Hematopoietic multipotent progenitor cell treated with erythropoietin and hydrocortisone succinate and interleukin-3 and kit ligand, for 15 days (in vitro differentiated cells): Measurements from ENCODE around the gene RFXAP.
A peak's percentile ranks its signal among the peaks of the same experiment; 100 is the strongest.

ENCODE experiments used
- DNase-seq: peaks from one replicate; pipeline ENCODE4 v3.0.0-alpha.2; 2015; ENCODE audit warnings: low spot score

Gene RFXAP

GRCh38 chr13:36817996-36818803 lies 822 bp upstream of the RFXAP start:
- no peak for DNase-seq

GRCh38 chr13:36819739-36820090 lies 693 bp downstream of the RFXAP start:
- DNase-seq = peak; percentile 37

DNA sequence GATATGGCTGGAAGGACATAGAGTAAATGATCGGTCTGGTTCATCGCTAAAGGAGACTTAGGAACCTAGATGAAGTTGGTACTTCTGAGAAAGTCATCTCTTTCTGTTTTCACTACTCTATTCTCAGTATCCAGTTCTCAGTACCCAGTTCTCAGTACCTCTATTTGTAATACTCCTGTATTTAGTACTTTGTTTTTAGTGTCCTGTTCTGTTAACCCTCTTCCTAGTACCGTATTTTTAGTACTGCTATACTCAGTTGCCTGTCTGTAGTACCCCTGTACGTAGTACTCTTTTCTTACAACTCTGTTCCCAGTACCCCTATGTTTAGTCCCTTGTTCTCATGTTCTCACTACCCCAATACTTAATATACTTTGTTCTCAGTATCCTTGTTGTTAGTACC lies 1.2 kb downstream of the RFXAP start:
- no peak for DNase-seq

DNA sequence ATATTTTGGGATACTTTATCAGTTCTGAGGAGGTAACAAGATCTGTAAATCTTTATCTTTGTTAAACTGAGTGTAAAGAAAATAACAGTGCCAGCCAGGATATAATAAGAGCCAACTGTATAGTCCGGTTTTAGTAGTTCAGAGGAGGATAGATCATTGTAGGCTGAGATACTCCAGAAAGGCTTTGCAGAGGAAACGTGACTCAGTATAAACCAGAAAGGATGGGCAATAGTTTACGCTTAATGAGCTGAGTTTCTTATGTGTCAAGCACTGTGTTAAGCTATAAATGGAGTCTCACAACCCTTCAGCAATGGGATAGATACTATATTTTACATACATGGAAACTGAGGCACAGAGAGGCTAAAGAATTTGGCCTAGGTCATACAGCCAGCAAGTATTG lies 3.8 kb downstream of the RFXAP start:
- DNase-seq = no peak

DNA sequence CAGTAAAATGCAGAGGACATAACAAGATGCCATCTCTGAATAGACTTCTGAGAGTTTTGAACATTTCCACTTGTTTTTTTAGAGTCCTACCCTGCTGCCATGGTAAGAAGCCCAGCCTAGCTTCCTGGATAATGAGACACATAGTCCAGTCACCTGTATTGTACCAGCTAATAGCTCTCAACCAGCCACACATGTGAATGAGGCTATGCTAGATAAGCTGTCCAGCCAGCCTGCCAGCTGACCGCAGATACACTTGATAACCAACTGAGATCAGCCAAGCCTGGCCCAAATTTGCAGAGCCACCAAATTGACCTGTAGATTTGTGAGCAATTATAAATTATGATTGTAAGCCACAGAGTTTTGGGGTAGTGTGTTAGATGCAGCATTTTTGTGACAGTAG lies 10.7 kb downstream of the RFXAP start:
- no peak for DNase-seq

DNA sequence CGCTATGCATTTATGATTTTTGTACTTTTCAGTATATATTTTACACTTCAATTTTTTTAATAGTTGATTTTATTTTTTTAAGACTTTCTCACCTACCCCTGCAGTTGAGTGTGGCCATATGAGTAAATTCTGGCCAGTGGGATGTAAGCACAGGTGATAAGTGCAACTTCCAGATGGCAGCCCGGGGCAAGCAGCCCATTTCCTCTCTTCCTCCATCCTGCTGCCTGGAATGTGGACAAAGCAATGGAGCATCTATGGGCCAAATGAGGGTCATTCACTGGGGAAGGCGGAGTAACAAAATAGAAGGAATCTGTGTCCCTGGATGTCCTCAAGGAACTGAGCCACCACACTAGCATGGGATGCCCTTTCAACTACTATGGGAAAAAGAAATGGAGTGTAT lies 12.3 kb downstream of the RFXAP start:
- DNase-seq = no peak

- no peak for DNase-seq
Measured at GRCh38 chr13:36834299-36834698, 15.3 kb downstream of the RFXAP start.

GRCh38 chr13:36837354-36838092 lies 18.5 kb downstream of the RFXAP start:
- DNase-seq = no peak

DNA sequence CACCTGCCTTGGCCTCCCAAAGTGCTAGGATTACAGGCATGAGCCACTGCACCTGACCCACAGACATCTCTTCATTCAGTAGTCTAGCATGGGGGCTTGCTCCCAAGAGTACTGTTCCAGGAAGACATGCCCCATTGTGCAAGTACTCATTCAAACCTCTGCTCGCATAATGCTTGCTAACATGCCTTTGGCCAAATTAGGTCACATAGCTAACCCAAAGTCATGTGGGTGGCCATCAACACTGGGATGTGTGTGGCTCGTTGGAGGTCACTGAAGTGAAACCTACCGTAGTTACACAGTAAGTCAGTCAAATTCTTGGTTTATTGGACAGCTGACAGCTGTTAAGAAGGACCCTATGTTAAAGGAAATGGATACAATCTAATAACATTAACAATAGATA lies 20.3 kb downstream of the RFXAP start:
- no peak for DNase-seq

GRCh38 chr13:36839981-36840380 lies 21.0 kb downstream of the RFXAP start:
- no peak for DNase-seq

- DNase-seq = no peak
Measured at GRCh38 chr13:36840718-36841250, 21.8 kb downstream of the RFXAP start.

GRCh38 chr13:36841391-36841790 lies 22.4 kb downstream of the RFXAP start:
- no peak for DNase-seq

DNA sequence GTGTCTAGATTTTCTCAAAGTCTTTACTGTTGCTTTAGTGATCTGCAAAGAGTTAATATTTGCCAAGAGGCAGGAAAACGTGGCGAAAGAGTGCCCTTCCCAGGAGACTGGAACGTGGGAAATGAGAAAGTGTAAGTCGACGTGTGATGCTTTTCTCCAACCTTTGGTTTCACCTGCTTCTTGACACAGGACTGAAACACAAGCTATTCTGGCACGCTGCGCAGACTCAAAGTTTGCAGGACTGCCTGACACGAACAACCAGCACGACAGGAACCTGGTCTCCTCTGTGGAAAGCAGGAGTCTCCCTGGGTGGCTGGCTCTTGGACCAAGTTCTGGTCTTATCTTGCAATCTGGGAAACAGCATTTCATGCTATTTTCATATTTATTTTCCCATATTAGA lies 28.6 kb downstream of the RFXAP start:
- no peak for DNase-seq

DNA sequence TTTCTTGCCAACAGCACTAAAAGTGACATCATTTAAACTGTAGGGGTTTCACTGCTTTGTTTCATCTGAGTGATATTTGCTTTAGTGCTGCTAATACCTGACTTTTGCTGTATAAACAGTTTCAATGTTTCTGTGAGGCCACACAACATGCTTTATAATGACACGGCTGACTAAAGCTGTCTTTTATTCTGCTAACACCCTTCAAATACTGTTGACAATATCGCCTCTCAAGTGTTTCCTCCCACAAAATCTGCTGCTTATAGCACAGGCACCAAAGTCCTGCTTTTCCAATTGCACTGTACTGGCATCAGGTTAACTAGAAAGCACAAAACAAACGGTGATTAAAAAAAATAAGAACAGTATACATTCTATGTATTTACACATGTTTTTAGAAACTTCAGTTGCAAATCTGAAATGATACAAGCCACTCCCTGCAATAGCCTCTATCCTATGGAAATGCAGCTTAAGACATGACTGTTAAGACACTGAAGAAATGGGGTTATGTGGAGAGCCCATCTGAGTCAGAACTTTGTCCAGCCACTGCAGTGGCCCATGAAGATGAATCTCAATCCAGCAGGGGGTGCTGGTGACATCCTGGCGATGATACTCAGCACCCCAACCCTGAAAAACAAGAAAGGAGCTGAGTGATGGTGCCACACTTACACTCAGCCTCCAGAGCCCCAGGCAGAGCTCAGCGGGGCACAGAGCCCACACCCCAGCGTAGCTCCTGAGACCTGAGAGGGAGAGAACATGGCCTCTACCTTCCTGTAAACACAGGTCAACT lies 29.4 kb downstream of the RFXAP start:
- peak; percentile 20 for DNase-seq

DNA sequence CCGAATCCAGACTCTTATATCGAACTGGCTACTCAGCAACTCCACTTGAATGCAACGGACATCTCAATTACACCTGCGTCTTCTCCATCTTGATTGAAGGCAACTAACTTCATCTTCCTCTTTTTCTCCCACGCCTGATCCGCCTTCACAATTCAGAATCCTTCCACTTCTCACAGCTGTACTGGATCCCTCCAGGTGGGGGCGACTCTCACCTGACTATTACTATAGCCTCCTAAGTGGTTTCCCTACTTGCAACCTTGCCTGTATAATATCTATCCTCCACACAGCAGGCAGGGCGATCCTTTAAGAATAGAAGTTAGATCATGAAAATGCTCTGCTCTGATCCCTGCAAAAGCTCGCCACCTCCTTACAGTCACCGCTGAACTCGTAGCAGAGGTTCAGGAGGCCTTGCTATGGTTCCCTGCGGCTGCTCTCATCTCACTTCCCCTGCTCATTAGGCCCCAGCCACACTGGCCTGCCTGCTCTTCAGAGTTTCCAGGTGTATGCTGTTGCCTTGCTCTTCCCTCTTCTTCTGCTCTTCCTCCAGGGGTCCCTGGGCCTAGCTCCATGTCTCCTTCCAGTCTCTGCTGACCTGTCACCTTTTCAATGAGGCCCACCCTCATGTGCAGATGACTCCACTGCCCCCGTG lies 31.9 kb downstream of the RFXAP start:
- DNase-seq = peak; percentile 22

DNA sequence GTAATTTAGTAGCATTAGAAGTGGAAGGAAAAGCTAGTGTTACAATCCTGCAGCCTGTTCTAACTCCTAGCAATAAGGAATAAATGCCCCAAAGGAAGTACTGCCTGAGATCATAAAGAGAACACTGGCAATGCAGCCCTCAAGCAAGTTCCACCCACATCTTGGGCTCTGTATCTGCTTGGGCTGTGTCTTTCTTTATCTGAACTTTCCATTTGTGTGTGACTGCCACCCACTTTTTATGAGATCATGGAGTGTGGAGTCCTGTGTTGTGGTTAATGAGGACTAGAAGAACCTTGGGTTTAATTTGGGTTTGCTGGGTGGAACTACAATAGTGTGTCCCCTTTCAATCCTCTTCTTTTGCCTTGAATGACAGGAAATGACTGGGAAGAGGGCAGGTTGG lies 38.2 kb downstream of the RFXAP start:
- peak; percentile 55 for DNase-seq

DNA sequence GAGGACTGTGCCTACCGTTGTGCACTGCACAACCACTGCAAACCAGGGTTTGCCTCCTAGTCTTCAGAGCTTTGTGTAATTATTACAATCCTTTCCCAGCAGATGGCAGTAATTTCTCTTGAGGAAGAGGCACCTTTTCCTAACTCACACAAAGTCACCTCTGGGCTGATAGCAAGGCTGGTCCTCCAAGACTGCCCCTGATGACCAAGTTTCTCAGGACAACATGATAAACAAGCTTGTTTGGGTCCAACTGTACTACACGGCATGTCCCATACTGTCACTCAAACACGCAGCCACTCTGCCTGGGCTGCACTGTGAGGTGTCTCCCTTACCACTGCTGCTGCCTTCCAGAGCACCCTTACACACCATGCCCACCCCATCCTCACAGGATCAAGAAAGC lies 39.3 kb downstream of the RFXAP start:
- DNase-seq = peak; percentile 65

DNA sequence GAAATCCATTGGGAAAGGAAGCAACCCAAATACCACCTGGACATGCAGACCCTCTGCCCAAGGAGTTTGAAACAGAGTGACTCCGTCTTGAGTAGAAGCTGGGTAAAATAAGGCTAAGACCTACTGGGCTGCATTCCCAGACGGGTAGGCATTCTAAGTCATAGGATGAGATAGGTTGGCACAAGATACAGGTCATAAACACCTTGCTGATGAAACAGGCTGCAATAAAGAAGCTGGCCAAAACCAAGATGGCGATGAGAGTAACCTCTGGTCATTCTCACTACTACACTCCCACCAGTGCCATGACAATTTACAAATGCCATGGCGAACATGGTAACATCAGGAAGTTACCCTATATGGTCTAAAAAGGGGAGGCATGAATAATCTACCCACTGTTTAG lies 40.2 kb downstream of the RFXAP start:
- DNase-seq = no peak

GRCh38 chr13:36862002-36862685 lies 43.1 kb downstream of the RFXAP start:
- no peak for DNase-seq

DNA sequence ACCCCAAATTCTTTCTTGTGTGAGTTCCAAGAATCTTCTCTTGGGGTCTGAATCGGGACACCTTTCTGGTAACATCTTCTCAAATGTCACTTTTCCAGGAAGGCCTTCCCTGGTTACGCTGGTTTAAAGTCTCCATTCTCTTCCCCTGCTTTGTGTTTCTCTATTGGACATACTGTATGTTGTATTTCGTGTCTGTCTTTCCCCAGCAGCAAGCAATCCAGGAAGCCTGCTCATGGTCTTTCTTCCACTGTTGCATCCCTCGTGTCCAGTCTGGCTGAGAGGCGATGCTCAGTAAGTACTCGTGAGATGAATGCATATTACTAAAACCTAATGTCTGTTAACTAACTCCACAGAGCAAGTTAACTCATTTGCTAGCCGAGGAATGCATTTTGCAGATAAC lies 43.7 kb downstream of the RFXAP start:
- no peak for DNase-seq

- DNase-seq = no peak
Measured at GRCh38 chr13:36865265-36865664, 46.2 kb downstream of the RFXAP start.

DNA sequence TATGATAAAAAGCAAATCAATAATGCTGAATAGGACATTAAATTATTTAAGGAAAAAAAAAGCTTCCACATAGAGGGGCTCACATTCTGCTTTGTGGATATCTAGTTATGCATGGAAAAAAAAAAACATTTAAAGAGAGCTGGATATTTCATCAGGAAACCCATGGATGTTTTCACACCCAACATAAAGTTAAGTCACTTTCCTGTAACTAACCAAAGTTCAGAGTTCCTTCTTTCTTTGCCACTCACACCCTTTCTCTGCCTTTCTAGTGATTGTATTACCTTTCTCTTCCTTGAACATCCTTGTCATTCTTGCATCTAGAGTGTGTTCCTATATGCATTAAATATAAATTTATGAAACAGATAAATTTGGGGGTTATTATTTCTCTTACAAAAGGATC lies 47.2 kb downstream of the RFXAP start:
- no peak for DNase-seq
